Pancreas (tissue), 10 donors: Measurements from ENCODE around the gene STX11. TPM values are rescaled to one million over a fixed set of nuclear protein-coding genes. Genes with fewer than 3 reads are reported as not detected.

Experiments used
- ATAC-seq, 4 donors: fragments of 200-7000 bp; cut with Tn5 transposase; one replicate each; pipeline versions ENCODE4 v1.8.0 to v1.9.1; 2020; ENCODE audit warnings: mild to moderate bottlenecking in 4 of 4, moderate library complexity in 4 of 4
- DNase-seq, 6 donors: peaks; one replicate each; pipeline ENCODE4 v3.0.0-alpha.2; 2020
- FAIRE-seq: peaks from 2 replicates; lab custom pipeline; 2012; peaks lifted over from hg19 to GRCh38; lab: Jason Lieb, UNC
- H3K27ac ChIP-seq, 4 donors: fragments of 200-600 bp; sonication (generic); 1 replicate in 3 of 4; 2 replicates in 1 of 4; pipeline versions ENCODE4 v1.5.0 to v1.8.0; 2020
- H3K27me3 ChIP-seq, 4 donors: fragments of 200-600 bp; one replicate each; pipeline ENCODE4 v1.8.0; 2021
- H3K36me3 ChIP-seq, 3 donors: fragments of 200-600 bp; sonication (generic) in 1 of 3; one replicate each; pipeline versions ENCODE4 v1.5.0 to v1.8.0; 2020 to 2021
- H3K4me1 ChIP-seq, 3 donors: fragments of 200-600 bp; one replicate each; pipeline ENCODE4 v1.8.0; 2021
- H3K4me3 ChIP-seq, 4 donors: fragments of 200-600 bp; sonication (generic) in 2 of 4; one replicate each; pipeline versions ENCODE4 v1.5.0 to v1.8.0; 2020 to 2021
- H3K9me3 ChIP-seq, 4 donors: fragments of 200-600 bp; one replicate each; pipeline ENCODE4 v1.8.0; 2021
- WGBS, 2 donors: extraction: QIAGEN DNeasy Blood & Tissue Kit; methylation state at CpG; one replicate each; pipeline ENCODE4 v1.1.7; 2013; 5-methylcytosine and 5-hydroxymethylcytosine counted together
- intact Hi-C, 3 donors: fragments of 100-400 bp; cut with DNase I; formaldehyde crosslinking; loops; one replicate each; pipeline versions ENCODE4 v1.11.1 to v1.14.2; 2022
- polyA plus RNA-seq, 2 donors: library from polyadenylated mRNA; stranded (reverse); fragments of 200-250 nt; gene quantifications; one replicate each; pipeline ENCODE4 v1.2.3, GENCODE V29; 2013
- total RNA-seq, 6 donors: library from RNA; stranded (reverse); fragmentation: NEBNext Ultra II Directional in 4 of 6; extraction: Animal tissue kit (Norgen Biotek cat#: 25700) in 4 of 6; gene quantifications; one replicate each; pipeline versions ENCODE4 v1.2.1 to v1.2.4, GENCODE V29; 2021 to 2023
- TF ChIP-seq, protein P1 (sequence below), 4 donors: fragments of 200-600 bp; sonication (generic) in 3 of 4; IDR thresholded peaks; one replicate each; pipeline versions ENCODE4 v1.5.0 to v1.8.0; 2021; ENCODE audit warnings: antibody characterized with exemption in 4 of 4
- donor health status: healthy with polysubstance abuse.
- donor health status: DM: no; HTN: no; CAD: no; lungs with moderate emphysema.
- donor health status: DM: no; HTN: no; CAD: no.
- donor health status: control.
- donor health status: control.
- donor health status: Bipolar disorder and iron deficiency.
- donor health status: DM: yes; HTN: yes; CAD: no.
- donor health status: DM: no; HTN: no; CAD: no.
- donor health status: DM: no; HTN: no; CAD: no.
- donor health status: DM: yes; HTN: yes; CAD: no.

STX11 gene
- total and polyA plus RNA-seq, 8 donors = 0.47 to 2.6 (median 1.1) TPM

DNA sequence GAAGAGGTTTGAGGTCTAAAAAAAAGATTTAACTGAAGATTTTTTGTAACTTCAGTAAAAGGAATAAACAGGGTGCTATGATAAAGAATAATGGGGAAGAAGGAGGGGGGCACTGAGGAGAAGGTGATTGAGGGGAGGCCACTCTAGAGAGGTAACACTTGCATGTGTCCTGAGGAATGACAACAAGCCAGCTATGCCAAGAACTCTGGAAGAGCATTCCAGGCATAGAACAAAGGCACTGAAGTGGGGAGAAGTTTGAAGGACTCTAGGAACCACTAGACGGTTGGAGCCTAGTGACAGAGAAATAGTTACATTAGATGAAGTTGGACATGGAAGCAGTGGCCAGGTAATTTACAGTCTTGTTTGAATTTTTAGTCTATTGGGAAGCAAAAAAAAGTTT lies 44.1 kb upstream of the STX11 start:
- WGBS, 2 donors = 70 to 81% methylated on average over 1 of the region's 1 CpG
- no peaks in the 10 kb centered on the region for H3K4me1 ChIP-seq
- ATAC-seq = no peak

DNA sequence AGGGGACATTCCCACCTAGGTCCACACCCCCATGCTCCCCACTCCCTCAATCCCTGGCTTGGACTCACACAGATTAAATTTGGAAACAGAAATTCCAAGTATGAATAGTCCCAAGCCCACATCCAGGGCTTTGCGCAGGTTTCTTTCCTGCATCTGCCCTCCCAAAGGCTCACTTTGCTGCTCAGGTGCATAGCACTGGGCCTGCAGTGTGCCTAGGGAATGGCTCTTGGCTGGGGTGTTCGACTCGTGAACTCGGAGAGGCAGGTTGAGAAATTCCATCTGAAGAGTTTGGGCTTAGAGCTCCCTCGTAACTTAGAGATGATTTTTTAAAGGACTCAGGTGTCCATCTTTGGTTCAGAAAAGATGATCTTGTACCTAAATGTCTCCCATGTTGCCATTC lies 40.1 kb upstream of the STX11 start:
- Histone ChIP-seq H3K9me3 (no peaks in the 10 kb centered on the region), H3K27ac (no peak overlapping the region), H3K4me1 (no peaks in the 10 kb centered on the region), H3K4me3 (no peak overlapping the region), H3K36me3 (no peaks in the 10 kb centered on the region), H3K27me3 (no peaks in the 10 kb centered on the region)
- intact Hi-C loops = loop anchor here in 1 of 3 donors (10.0 kb wide), 1 partner anchor 105 kb away; no protein-coding TSS in a partner anchor
- no peak for DNase-seq
- 84% methylated on average over 5 of the region's 5 CpGs for WGBS, 2 donors
- TF ChIP-seq, protein P1, sequence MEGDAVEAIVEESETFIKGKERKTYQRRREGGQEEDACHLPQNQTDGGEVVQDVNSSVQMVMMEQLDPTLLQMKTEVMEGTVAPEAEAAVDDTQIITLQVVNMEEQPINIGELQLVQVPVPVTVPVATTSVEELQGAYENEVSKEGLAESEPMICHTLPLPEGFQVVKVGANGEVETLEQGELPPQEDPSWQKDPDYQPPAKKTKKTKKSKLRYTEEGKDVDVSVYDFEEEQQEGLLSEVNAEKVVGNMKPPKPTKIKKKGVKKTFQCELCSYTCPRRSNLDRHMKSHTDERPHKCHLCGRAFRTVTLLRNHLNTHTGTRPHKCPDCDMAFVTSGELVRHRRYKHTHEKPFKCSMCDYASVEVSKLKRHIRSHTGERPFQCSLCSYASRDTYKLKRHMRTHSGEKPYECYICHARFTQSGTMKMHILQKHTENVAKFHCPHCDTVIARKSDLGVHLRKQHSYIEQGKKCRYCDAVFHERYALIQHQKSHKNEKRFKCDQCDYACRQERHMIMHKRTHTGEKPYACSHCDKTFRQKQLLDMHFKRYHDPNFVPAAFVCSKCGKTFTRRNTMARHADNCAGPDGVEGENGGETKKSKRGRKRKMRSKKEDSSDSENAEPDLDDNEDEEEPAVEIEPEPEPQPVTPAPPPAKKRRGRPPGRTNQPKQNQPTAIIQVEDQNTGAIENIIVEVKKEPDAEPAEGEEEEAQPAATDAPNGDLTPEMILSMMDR (IDR thresholded peaks at IDR 0.05) = no peak
- ATAC-seq = no peak
- no peak for FAIRE-seq

More for the DNA sequence above, 44.1 kb upstream of the STX11 start:
- TF ChIP-seq, protein P1 (IDR thresholded peaks at IDR 0.05) = no peak
- FAIRE-seq (no peak), DNase-seq (no peak)
- no peaks in the 10 kb centered on the region for H3K27me3 ChIP-seq
- no peak overlapping the region for H3K4me3 ChIP-seq
- H3K27ac ChIP-seq = no peak overlapping the region
- no peaks in the 10 kb centered on the region for H3K36me3 ChIP-seq
- intact Hi-C loops = loop anchor here in 2 of 3 donors (10.0 kb wide), 3 partner anchors 109 to 379 kb away; no protein-coding TSS in a partner anchor
- no peaks in the 10 kb centered on the region for H3K9me3 ChIP-seq

DNA sequence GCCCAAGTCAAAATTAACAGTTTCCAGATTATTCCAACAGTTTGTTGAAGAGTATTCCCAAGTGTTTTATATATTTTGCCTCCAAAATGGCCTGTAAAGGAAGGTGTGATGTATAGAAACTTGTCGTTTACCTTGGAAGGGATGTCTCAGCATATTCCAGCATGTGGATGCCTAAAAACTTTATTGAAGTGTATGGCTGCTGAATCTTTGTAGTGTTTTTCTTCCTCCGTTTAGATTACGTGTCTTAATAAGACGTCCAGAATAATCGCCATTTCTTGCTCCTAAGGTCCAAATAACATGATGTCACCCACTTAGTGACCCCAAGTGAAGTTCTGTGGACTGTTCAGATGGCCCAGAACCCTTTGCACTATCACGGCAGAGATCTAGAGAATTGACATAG lies 37.0 kb upstream of the STX11 start:
- Histone ChIP-seq H3K4me3 (no peak overlapping the region), H3K9me3 (no peaks in the 10 kb centered on the region), H3K27ac (no peak overlapping the region), H3K4me1 (no peaks in the 10 kb centered on the region), H3K36me3 (no peaks in the 10 kb centered on the region), H3K27me3 (no peaks in the 10 kb centered on the region)
- WGBS, 2 donors = 85 to 86% methylated on average over 6 of the region's 6 CpGs
- ATAC-seq = no peak
- TF ChIP-seq, protein P1 (IDR thresholded peaks at IDR 0.05) = no peak
- no peak for FAIRE-seq
- DNase-seq = no peak
- intact Hi-C loops = loop anchor here in 1 of 3 donors (10.0 kb wide), 1 partner anchor 101 kb away; no protein-coding TSS in a partner anchor

DNA sequence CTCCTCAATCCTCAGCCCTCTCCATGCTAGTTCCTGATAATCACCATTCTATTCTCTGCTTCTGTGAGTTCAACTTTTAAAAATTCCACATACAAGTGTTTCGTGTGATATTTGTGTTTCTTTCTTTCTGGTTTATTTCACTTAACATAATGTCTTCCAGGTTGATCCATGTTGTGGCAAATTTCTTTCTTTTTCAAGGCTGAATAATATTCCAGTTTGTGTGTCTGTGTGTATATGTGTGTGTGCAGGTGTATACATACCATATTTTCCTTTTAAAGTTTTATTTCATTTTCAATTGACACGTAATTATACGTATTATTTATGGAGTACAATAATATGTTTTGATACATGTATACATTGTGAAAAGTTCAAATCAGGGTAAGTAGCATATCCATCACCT lies 35.1 kb upstream of the STX11 start:
- DNase-seq = no peak
- TF ChIP-seq, protein P1 (IDR thresholded peaks at IDR 0.05) = no peak
- H3K9me3 ChIP-seq = no peaks in the 10 kb centered on the region
- ATAC-seq = no peak
- no peaks in the 10 kb centered on the region for H3K27me3 ChIP-seq
- H3K4me3 ChIP-seq = no peak overlapping the region
- H3K36me3 ChIP-seq = no peaks in the 10 kb centered on the region
- intact Hi-C loops = loop anchor here in 1 of 3 donors (10.0 kb wide), 1 partner anchor 100 kb away; no protein-coding TSS in a partner anchor
- H3K27ac ChIP-seq = no peak overlapping the region
- WGBS, 2 donors = 70 to 86% methylated on average over 3 of the region's 3 CpGs
- FAIRE-seq = no peak
- no peaks in the 10 kb centered on the region for H3K4me1 ChIP-seq

DNA sequence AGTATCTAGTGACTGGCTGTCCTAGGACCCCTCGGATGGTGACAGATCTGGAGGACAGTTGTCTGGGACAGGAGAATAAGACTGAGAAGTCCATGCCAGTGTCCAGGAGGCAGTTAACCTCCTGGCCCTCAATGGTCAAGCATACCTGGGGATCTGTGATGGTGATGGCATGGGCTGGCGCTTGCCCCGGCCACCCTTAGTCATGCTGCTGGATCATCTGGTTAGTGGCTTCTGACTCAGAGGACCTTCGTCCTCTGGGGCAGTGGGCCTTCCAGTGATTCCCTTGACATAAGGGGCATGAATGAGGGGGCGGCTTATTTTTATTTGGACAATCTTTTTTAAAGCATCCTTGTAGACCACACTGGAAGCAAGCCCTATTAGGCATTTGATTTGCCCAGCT lies 30.9 kb upstream of the STX11 start:
- FAIRE-seq (no peak), ATAC-seq (no peak), DNase-seq (no peak)
- Histone ChIP-seq H3K27me3 (no peaks in the 10 kb centered on the region), H3K4me3 (no peak overlapping the region), H3K4me1 (peaks cover 0 to 3% (median 0%) of the 10 kb centered on the region in 3 donors), H3K27ac (no peak overlapping the region), H3K36me3 (no peaks in the 10 kb centered on the region), H3K9me3 (no peaks in the 10 kb centered on the region)
- TF ChIP-seq, protein P1 (IDR thresholded peaks at IDR 0.05) = no peak
- intact Hi-C loops = loop anchor here in 1 of 3 donors (10.0 kb wide), 1 partner anchor 95 kb away; no protein-coding TSS in a partner anchor
- 88 to 96% methylated on average over 5 of the region's 5 CpGs for WGBS, 2 donors
